A549 (cell line): ENCODE measurements around the gene LRRC8E. TPM values are rescaled to one million over a fixed set of nuclear protein-coding genes. Genes with fewer than 3 reads are reported as not detected.
"Not testable (repeated sequence)": the region's sequence is repeated elsewhere in the genome, so short reads cannot be mapped to it uniquely, and the experiment has no call there.

Experiments
- ATAC-seq, 2 experiments: fragments of 200-7000 bp in 1 of 2; fragments of >200 bp in 1 of 2; cut with Nextera tagmentation in 1 of 2; cut with Tn5 transposase in 1 of 2; 3 replicates each; pipeline versions ENCODE4 v1.8.0 to v1.9.1; 2018 to 2020; ENCODE audit warnings: mild to moderate bottlenecking in 1 of 2, moderate library complexity in 1 of 2
- CTCF ChIA-PET: fragments of 300-600 bp; sonication (Branson Sonifier 250); formaldehyde crosslinking; extraction: SDS; loops from one replicate; lab custom pipeline; 2021; ENCODE audit warnings: antibody characterized with exemption, inconsistent platforms; lab: Yijun Ruan, JAX
- POLR2A ChIA-PET: fragments of 350-600 bp; formaldehyde crosslinking; extraction: SDS; loops from one replicate; lab custom pipeline; 2021; ENCODE audit warnings: antibody characterized with exemption, inconsistent platforms; lab: Yijun Ruan, JAX
- DNase-seq, 2 experiments: peaks; one replicate each; pipeline versions ENCODE4 v3.0.0 to v3.0.0-alpha.2; 2011 to 2016; ENCODE audit warnings: low read depth in 1 of 2, low spot score in 1 of 2
- FAIRE-seq: peaks from 2 replicates; lab custom pipeline; 2011; peaks lifted over from hg19 to GRCh38; lab: Jason Lieb, UNC
- H3K27ac ChIP-seq, 2 experiments: fragments of >200 bp; sonication (Bioruptor Twin); formaldehyde crosslinking; 3 replicates each; pipeline ENCODE4 v1.5.1; 2016 to 2017
- H3K4me1 ChIP-seq: fragments of >200 bp; sonication (Bioruptor Twin); formaldehyde crosslinking; 3 replicates; pipeline ENCODE4 v1.6.1; 2016
- H3K4me2 ChIP-seq: fragments of >200 bp; sonication (Bioruptor Twin); formaldehyde crosslinking; 3 replicates; pipeline ENCODE4 v1.6.1; 2016
- H3K4me3 ChIP-seq: fragments of >200 bp; sonication (Bioruptor Twin); formaldehyde crosslinking; 3 replicates; pipeline ENCODE4 v1.5.1; 2016
- H3K9me3 ChIP-seq: fragments of >200 bp; sonication (Bioruptor Twin); formaldehyde crosslinking; 3 replicates; pipeline ENCODE4 v1.6.1; 2016
- BCL3 ChIP-seq: fragments of >200 bp; sonication (Bioruptor Twin); formaldehyde crosslinking; IDR thresholded peaks from 3 replicates; pipeline ENCODE4 v1.6.1; 2016
- CBX2 ChIP-seq: fragments of 200-600 bp; sonication (generic); IDR thresholded peaks from 2 replicates; pipeline ENCODE4 v1.6.1; 2016; ENCODE audit warnings: low read depth, mild to moderate bottlenecking, borderline replicate concordance
- CEBPB ChIP-seq, 2 experiments: fragments of >200 bp in 1 of 2; sonication (Bioruptor Twin) in 1 of 2; formaldehyde crosslinking in 1 of 2; IDR thresholded peaks; 2 replicates each; pipeline ENCODE4 v1.6.1; 2012 to 2016
- CHD2 ChIP-seq: fragments of 150-350 bp; IDR thresholded peaks from 2 replicates; pipeline ENCODE4 v1.6.1; 2014; ENCODE audit warnings: low read length; ENCODE audit not compliant: partially characterized antibody
- CHD4 ChIP-seq: fragments of 200-600 bp; sonication (generic); IDR thresholded peaks from 2 replicates; pipeline ENCODE4 v1.6.1; 2016; ENCODE audit warnings: antibody characterized with exemption, mild to moderate bottlenecking, borderline replicate concordance
- CTCF ChIP-seq: fragments of >200 bp; sonication (Bioruptor Twin); formaldehyde crosslinking; IDR thresholded peaks from 3 replicates; pipeline ENCODE4 v1.5.1; 2016
- EHMT2 ChIP-seq: fragments of 200-600 bp; sonication (generic); IDR thresholded peaks from 2 replicates; pipeline ENCODE4 v1.6.1; 2016; ENCODE audit warnings: antibody characterized with exemption, low read depth, mild to moderate bottlenecking, moderate library complexity
- EP300 ChIP-seq, 2 experiments: fragments of >200 bp; sonication (Bioruptor Twin); formaldehyde crosslinking; IDR thresholded peaks; 2 replicates in 1 of 2; 3 replicates in 1 of 2; pipeline ENCODE4 v1.6.1; 2016 to 2017
- GATA3 ChIP-seq: IDR thresholded peaks from 2 replicates; pipeline ENCODE4 v1.6.1; 2012; ENCODE audit warnings: borderline replicate concordance
- HEYL ChIP-seq: fragments of 250-450 bp; sonication (Bioruptor Pico); IDR thresholded peaks from 2 replicates; pipeline ENCODE4 v1.8.0; 2021; ENCODE audit warnings: mild to moderate bottlenecking, moderate library complexity
- HOXB5 ChIP-seq: fragments of 250-450 bp; sonication (Bioruptor Pico); IDR thresholded peaks from 2 replicates; pipeline ENCODE4 v1.5.0; 2020; ENCODE audit warnings: mild to moderate bottlenecking, moderate library complexity
- KDM1A ChIP-seq: fragments of 200-600 bp; sonication (generic); IDR thresholded peaks from 2 replicates; pipeline ENCODE4 v1.6.1; 2016; ENCODE audit warnings: low read depth, mild to moderate bottlenecking
- MAFK ChIP-seq: fragments of 450-650 bp; IDR thresholded peaks from 2 replicates; pipeline ENCODE4 v1.6.1; 2014; ENCODE audit not compliant: partially characterized antibody
- NPAS2 ChIP-seq: fragments of 250-450 bp; sonication (Bioruptor Pico); IDR thresholded peaks from 2 replicates; pipeline ENCODE4 v1.8.0; 2022; ENCODE audit warnings: mild to moderate bottlenecking, moderate library complexity, borderline replicate concordance
- NR3C1 ChIP-seq: fragments of >200 bp; sonication (Bioruptor Twin); formaldehyde crosslinking; IDR thresholded peaks from 3 replicates; pipeline ENCODE4 v1.6.1; 2017
- PHF8 ChIP-seq: fragments of 200-600 bp; sonication (generic); IDR thresholded peaks from 2 replicates; pipeline ENCODE4 v1.6.1; 2016; ENCODE audit warnings: low read depth, mild to moderate bottlenecking, antibody characterized with exemption, moderate library complexity, borderline replicate concordance
- RAD21 ChIP-seq, 2 experiments: fragments of >200 bp in 1 of 2; sonication (Bioruptor Twin) in 1 of 2; formaldehyde crosslinking in 1 of 2; IDR thresholded peaks in 1 of 2; conservative IDR thresholded peaks in 1 of 2; 2 replicates in 1 of 2; 3 replicates in 1 of 2; pipeline ENCODE4 v1.6.1; 2012 to 2018; ENCODE audit warnings: inconsistent platforms in 1 of 2
- RARB ChIP-seq: fragments of 250-450 bp; sonication (Bioruptor Pico); IDR thresholded peaks from 2 replicates; pipeline ENCODE4 v1.8.0; 2021; ENCODE audit warnings: mild to moderate bottlenecking, moderate library complexity
- RFX5 ChIP-seq: fragments of 450-650 bp; IDR thresholded peaks from 2 replicates; pipeline ENCODE4 v1.7.1; 2014; ENCODE audit warnings: antibody characterized with exemption, mild to moderate bottlenecking, moderate library complexity
- RNF2 ChIP-seq: fragments of 200-600 bp; sonication (generic); IDR thresholded peaks from 2 replicates; pipeline ENCODE4 v1.6.1; 2016; ENCODE audit warnings: low read depth, mild to moderate bottlenecking, antibody characterized with exemption, moderate library complexity, borderline replicate concordance
- SMC3 ChIP-seq: fragments of >200 bp; sonication (Bioruptor Twin); formaldehyde crosslinking; IDR thresholded peaks from 3 replicates; pipeline ENCODE4 v1.6.1; 2018; ENCODE audit warnings: inconsistent platforms
- TFCP2L1 ChIP-seq: fragments of 250-450 bp; sonication (Bioruptor Pico); IDR thresholded peaks from 2 replicates; pipeline ENCODE4 v1.5.0; 2021; ENCODE audit warnings: mild to moderate bottlenecking
- ZSCAN20 ChIP-seq: fragments of 250-450 bp; sonication (Bioruptor Pico); IDR thresholded peaks from 2 replicates; pipeline ENCODE4 v1.8.0; 2022; ENCODE audit warnings: mild to moderate bottlenecking, moderate library complexity
- WGBS: methylation state at CpG from one replicate; pipeline ENCODE4 v1.1.6; 2017; ENCODE audit errors: missing lambda C conversion rate; 5-methylcytosine and 5-hydroxymethylcytosine counted together
- polyA plus RNA-seq, 4 experiments: library from polyadenylated mRNA; depleted of rRNA in 3 of 4; stranded (reverse); fragments of >200 nt; fragmentation: RNase III in 1 of 4; extraction: RNeasy Plus Mini Kit Qiagen cat#74134 plus additional on column Dnase treatment in 1 of 4; gene quantifications; 2 replicates in 3 of 4; 3 replicates in 1 of 4; pipeline ENCODE4 v1.2.3, GENCODE V29; 2011 to 2017

LRRC8E gene
- polyA plus RNA-seq, 2 of the 4 experiments (the other 2 are of a cell fraction) = 4.0 to 4.4 TPM

GRCh38 chr19:7856679-7857663, 31.3 kb upstream of the LRRC8E start:
- WGBS = 86% methylated on average over 25 of the region's 38 CpGs
- H3K9me3 ChIP-seq = no peaks in the 10 kb centered on the region
- H3K27ac ChIP-seq = no peak overlapping the region
- no peak overlapping the region for H3K4me3 ChIP-seq
- no peak overlapping the region for H3K4me2 ChIP-seq
- peaks cover 5% of the 10 kb centered on the region; the same call in 1 of the 3 replicates for H3K4me1 ChIP-seq
- ChIA-PET CTCF (interaction anchor here (0.9 to 5.2 kb wide), 3 partner anchors 12 to 114 kb away, joined by 3 to 25 read pairs (median 3); no protein-coding TSS in a partner anchor), POLR2A (no interaction called here)
- no peak for DNase-seq
- TF ChIP-seq PHF8 = no peak
- TF ChIP-seq RNF2 = no peak
- no peak for TF ChIP-seq RAD21 (conservative IDR thresholded peaks at IDR 0.05 in 1 of 2, IDR thresholded peaks at IDR 0.05 in 1 of 2)
- no peak for TF ChIP-seq CBX2
- TF ChIP-seq KDM1A = no peak
- no peak for TF ChIP-seq ZSCAN20 (CRISPR knock-in tag)
- ATAC-seq = no peak
- FAIRE-seq = no peak

GRCh38 chr19:7857727-7858108, 30.6 kb upstream of the LRRC8E start:
- Histone ChIP-seq H3K9me3 (no peaks in the 10 kb centered on the region), H3K4me2 (no peak overlapping the region), H3K27ac (no peak overlapping the region), H3K4me1 (peaks cover 7% of the 10 kb centered on the region; the same call in 1 of the 3 replicates), H3K4me3 (no peak overlapping the region)
- POLR2A ChIA-PET = no interaction called here
- WGBS = 86% methylated on average over 4 of the region's 8 CpGs
- ATAC-seq = no peak
- no peak for DNase-seq
- TF ChIP-seq RARB (CRISPR knock-in tag) (no peak), SMC3 (no peak), HEYL (CRISPR knock-in tag) (no peak), KDM1A (no peak), RFX5 (no peak), CHD2 (no peak), RAD21 (conservative IDR thresholded peaks at IDR 0.05 in 1 of 2, IDR thresholded peaks at IDR 0.05 in 1 of 2) (no peak), NR3C1 (no peak)
- FAIRE-seq = no peak
- CTCF ChIA-PET = interaction anchor here (0.9 to 5.2 kb wide), 3 partner anchors 11 to 113 kb away, joined by 3 to 25 read pairs (median 3); no protein-coding TSS in a partner anchor

- TF ChIP-seq NPAS2 = no peak
- no peak for TF ChIP-seq HOXB5
- TF ChIP-seq MAFK = no peak
- TF ChIP-seq TFCP2L1 (CRISPR knock-in tag) = no peak
- TF ChIP-seq BCL3 = no peak
- TF ChIP-seq GATA3 = no peak
- TF ChIP-seq EHMT2 = no peak
- TF ChIP-seq RARB (CRISPR knock-in tag) = no peak
- no peak for TF ChIP-seq CTCF
- TF ChIP-seq CHD4 = no peak
- TF ChIP-seq CHD2 = no peak
- TF ChIP-seq CEBPB (IDR thresholded peaks at IDR 0.05) = no peak
- no peak for TF ChIP-seq NR3C1
- no peak for TF ChIP-seq EP300 (IDR thresholded peaks at IDR 0.05)
- Histone ChIP-seq H3K4me2 (no peak overlapping the region), H3K27ac (no peak overlapping the region), H3K4me3 (no peak overlapping the region), H3K9me3 (no peaks in the 10 kb centered on the region), H3K4me1 (peaks cover 7% of the 10 kb centered on the region; the same call in 1 of the 3 replicates)
- no peak for ATAC-seq
- ChIA-PET POLR2A (no interaction called here), CTCF (interaction anchor here (0.7 to 5.2 kb wide), 4 partner anchors 11 to 112 kb away, joined by 3 to 25 read pairs (median 3); no protein-coding TSS in a partner anchor)
- WGBS = 65% methylated on average over 8 of the region's 29 CpGs
- DNase-seq = no peak
- no peak for FAIRE-seq
Measured at GRCh38 chr19:7858109-7858770, 30.1 kb upstream of the LRRC8E start.

GRCh38 chr19:7859087-7859486, 29.2 kb upstream of the LRRC8E start:
- H3K9me3 ChIP-seq, H3K4me2 ChIP-seq, FAIRE-seq, H3K27ac ChIP-seq, H3K4me1 ChIP-seq, POLR2A ChIA-PET, ATAC-seq, DNase-seq, H3K4me3 ChIP-seq: not testable (repeated sequence)
- CTCF ChIA-PET = interaction anchor here (0.7 to 5.2 kb wide), 2 partner anchors 10 to 13 kb away, joined by 3 to 25 read pairs; no protein-coding TSS in a partner anchor
- 98% methylated on average over 7 of the region's 8 CpGs for WGBS
